HG02610 (cell line): ENCODE results near the gene PIGP.
"Not testable (repeated sequence)": the region's sequence is repeated elsewhere in the genome, so short reads cannot be mapped to it uniquely, and the experiment has no call there.

Experiments
- ATAC-seq: cut with Tn5 transposase; IDR thresholded peaks from one replicate; pipeline ENCODE4 v1.9.1; 2021; ENCODE audit warnings: mild to moderate bottlenecking, moderate library complexity; ENCODE audit not compliant: unreplicated experiment

PIGP gene

GRCh38 chr21:37045149-37045548, 27.7 kb downstream of the PIGP start:
- no peak for ATAC-seq

- ATAC-seq, result no peak
Observed at GRCh38 chr21:37044643-37045042, 28.2 kb downstream of the PIGP start.

DNA sequence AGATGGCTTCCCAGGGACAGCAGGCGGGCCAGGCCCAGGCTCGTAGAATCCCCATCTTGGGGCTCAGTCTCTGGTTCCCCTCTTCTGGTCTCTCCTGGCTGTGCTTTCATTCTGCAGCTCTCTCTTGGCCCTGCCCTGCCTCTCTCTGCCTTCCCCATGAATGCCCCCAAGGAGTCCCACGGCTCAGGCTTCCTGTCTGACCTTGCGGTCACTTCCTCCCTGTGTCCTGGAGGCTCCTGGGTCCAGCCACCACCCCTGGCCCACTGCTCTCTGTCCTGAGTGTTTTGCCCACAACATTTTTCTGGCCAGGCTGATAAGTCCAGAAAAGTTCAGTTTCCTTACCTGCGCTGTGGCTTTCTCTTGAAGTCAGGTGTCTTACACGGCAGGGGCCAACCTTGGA, 29.1 kb downstream of the PIGP start:
- ATAC-seq, result no peak

GRCh38 chr21:37041706-37042271, 31.1 kb downstream of the PIGP start:
- ATAC-seq, result no peak

GRCh38 chr21:37040212-37040611, 32.7 kb downstream of the PIGP start:
- ATAC-seq, result no peak

DNA sequence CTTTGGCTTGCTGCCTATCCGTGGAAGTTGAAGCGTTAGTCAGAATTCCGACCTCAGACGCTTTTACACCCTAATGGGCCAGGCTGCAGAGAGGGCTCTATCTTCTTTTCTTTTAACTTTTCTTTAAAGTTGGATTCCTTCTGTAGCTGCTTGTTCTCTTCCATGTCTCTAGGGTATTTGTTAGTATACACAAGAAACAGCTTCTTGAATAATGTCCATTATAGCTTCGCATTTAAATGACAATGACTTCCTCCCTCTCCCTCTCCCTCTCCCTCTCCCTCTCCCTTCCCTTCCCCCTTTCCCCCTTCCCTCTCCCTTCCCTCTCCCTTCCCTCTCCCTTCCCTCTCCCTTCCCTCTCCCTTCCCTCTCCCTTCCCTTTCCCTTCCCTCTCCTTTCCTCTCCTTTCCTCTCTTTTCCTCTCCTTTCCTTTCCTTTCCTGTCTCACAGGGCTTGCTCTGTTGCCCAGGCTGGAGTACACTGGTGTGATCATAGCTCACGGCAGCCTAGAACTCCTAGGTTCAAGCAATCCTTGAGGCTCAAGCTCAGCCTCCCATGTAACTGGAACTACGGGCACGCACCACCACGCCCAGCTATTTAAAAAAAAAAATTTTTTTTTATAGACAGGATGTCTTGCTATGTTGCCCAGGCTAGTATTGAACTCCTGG, 33.3 kb downstream of the PIGP start:
- ATAC-seq, result no peak

DNA sequence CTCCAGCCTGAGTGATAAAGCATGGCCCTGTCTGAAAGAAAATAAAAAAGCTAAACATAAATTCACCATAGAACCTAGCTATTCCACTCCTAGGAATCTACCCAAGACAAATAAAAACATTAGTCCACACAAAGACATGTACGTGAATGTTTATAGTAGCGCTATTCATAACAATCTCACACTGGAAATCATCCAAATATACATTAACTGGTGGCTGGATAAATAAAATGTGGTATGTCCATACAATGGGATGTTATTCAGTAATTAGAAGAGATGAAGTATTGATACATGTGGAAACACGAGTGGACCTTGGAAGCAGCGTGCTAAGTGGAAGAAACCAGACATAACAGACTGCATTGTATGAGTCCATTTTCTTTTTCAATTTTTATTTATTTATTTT, 36.7 kb downstream of the PIGP start:
- no peak for ATAC-seq

DNA sequence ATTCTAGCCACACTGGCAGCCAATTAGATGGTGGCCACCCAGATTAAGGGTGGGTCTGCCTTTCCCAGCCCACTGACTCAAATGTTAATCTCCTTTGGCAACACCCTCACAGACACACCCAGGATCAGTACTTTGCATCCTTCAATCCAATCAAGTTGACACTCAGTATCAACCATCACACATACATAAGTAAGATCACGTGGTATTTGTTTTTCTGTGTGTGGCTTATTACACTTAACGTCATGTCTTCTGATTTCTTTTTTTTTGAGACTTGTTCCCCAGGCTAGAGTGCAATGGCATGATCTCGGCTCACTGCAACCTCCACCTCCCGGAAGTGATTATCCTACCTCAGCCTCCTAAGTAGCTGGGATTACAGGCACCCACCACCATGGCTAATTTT, 38.5 kb downstream of the PIGP start:
- ATAC-seq, result not testable (repeated sequence)

DNA sequence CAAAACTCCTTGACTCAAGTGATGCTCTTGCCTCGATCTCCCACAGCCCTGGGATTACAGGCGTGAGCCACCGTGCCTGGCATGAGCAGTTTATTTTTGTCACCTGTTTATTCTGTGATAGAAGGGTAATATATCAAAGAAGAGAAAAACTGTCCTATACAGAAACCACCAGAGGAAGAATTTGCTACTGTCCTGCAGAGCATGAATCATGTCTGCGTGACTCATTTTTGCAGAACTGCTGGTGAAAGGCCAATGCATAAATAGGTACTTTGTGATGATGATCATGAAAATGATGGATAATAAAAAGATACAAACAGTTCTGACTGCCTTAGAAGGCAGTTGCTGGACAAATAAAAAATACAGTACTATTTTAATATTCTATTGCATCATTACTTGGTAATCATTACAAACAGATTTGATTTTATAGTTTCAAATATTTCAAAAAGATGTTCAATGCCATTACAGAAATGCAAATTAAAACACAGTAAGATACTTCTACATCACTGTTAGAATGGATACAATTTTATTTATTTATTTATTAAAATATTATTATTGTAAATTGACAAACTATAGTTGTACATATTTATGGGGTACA, 39.9 kb downstream of the PIGP start:
- ATAC-seq, result no peak

- no peak for ATAC-seq
Observed at GRCh38 chr21:37032293-37032692, 40.6 kb downstream of the PIGP start.

GRCh38 chr21:37030864-37031263, 42.0 kb downstream of the PIGP start:
- no peak for ATAC-seq

GRCh38 chr21:37028570-37028969, 44.3 kb downstream of the PIGP start:
- ATAC-seq, result no peak

GRCh38 chr21:37026499-37026898, 46.4 kb downstream of the PIGP start:
- ATAC-seq, result no peak

DNA sequence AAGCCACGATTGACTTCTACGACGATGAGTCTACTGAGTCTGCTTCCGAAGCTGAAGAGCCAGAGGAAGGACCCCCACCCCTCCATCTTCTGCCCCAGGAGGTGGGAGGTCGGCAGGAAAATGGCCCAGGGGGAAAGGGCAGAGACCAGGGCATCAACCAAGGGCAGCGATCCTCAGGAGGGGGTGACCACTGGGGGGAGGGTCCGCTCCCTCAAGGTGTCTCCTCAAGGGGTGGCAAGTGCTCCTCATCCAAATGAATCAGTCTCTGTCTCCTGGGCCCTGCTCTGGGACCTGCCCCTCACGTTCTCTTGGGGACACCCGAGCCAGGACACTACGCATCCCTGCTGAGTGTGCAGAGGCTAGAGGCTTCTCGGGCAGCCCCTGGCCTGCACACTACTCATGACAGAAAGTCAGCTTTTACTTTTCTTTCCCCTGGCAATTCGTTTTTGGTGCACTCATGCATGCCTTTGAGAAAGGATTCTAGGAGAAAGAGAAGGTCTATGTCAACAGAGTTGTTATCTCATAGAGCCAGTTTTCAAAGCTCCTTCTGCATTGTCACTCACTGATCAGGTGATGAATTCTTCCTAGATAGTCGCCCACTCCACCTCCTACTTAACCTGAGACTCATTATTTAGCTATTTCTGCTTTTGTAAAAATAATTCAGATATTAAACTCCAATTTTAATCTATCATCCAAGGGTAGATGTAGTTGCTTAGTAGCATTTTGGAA, 54.8 kb downstream of the PIGP start:
- ATAC-seq, result no peak
